ENCODE results near the gene KIF16B.

GRCh38 chr20:16620961-16621360, 47.7 kb upstream of the KIF16B start:
- TF ChIP-seq CTCF (IDR thresholded peaks at IDR 0.05) (no peak), REST (IDR thresholded peaks at IDR 0.05; ENCODE audit: insufficient read depth in 1 of 2, low read depth in 2 of 2, low read length in 1 of 2) (no peak), POLR2AphosphoS5 (IDR thresholded peaks at IDR 0.05; ENCODE audit: low read depth, low read length) (no peak), SIN3A (IDR thresholded peaks at IDR 0.05; ENCODE audit: borderline replicate concordance, insufficient read depth, low read depth, low read length) (no peak)
